Esophagus muscularis mucosa (tissue), 4 donors: ENCODE measurements around the gene ZNF618. TPM values are rescaled to one million over a fixed set of nuclear protein-coding genes. Genes with fewer than 3 reads are reported as not detected.

Source experiments
- DNase-seq: peaks from one replicate; pipeline ENCODE4 v3.0.0-alpha.2; 2017; ENCODE audit errors: extremely low spot score
- H3K27ac ChIP-seq, 4 donors: fragments of 200-600 bp; sonication (generic); replicated peaks in 1 of 4; 1 replicate in 3 of 4; 2 replicates in 1 of 4; pipeline ENCODE4 v1.5.1; 2016 to 2019; ENCODE audit warnings: mild to moderate bottlenecking in 1 of 4
- H3K27me3 ChIP-seq, 4 donors: fragments of 200-600 bp; sonication (generic); one replicate each; pipeline versions ENCODE4 v1.5.1 to v1.6.0; 2016 to 2019
- H3K36me3 ChIP-seq, 4 donors: fragments of 200-600 bp; sonication (generic); one replicate each; pipeline ENCODE4 v1.5.1; 2016 to 2019
- H3K4me1 ChIP-seq, 4 donors: fragments of 200-600 bp; sonication (generic); one replicate each; pipeline ENCODE4 v1.5.1; 2016 to 2019
- H3K4me3 ChIP-seq, 4 donors: fragments of 200-600 bp; sonication (generic); 1 replicate in 2 of 4; 2 replicates in 2 of 4; pipeline ENCODE4 v1.5.1; 2016 to 2019; ENCODE audit warnings: mild to moderate bottlenecking in 4 of 4, moderate library complexity in 1 of 4
- H3K9me3 ChIP-seq, 4 donors: fragments of 200-600 bp; sonication (generic); 1 replicate in 3 of 4; 2 replicates in 1 of 4; pipeline ENCODE4 v1.5.1; 2016 to 2019
- EP300 ChIP-seq: sonication (generic); formaldehyde crosslinking; IDR thresholded peaks from one replicate; pipeline ENCODE4 v1.6.1; 2017; ENCODE audit warnings: antibody characterized with exemption
- POLR2A ChIP-seq: fragments of 450-650 bp; IDR thresholded peaks from one replicate; pipeline ENCODE4 v1.6.1; 2017; ENCODE audit warnings: antibody characterized with exemption, moderate library complexity, mild to moderate bottlenecking, low read depth
- POLR2AphosphoS5 ChIP-seq, 2 donors: sonication (generic); formaldehyde crosslinking; IDR thresholded peaks; one replicate each; pipeline ENCODE4 v1.6.1; 2017; ENCODE audit warnings: antibody characterized with exemption in 2 of 2
- WGBS: methylation state at CpG from one replicate; pipeline ENCODE4 v1.1.5; 2018; 5-methylcytosine and 5-hydroxymethylcytosine counted together
- intact Hi-C: fragments of 100-400 bp; cut with DNase I; formaldehyde crosslinking; loops from one replicate; pipeline ENCODE4 v1.15.1; 2023
- total RNA-seq, 4 donors: library from RNA; depleted of rRNA; stranded (reverse); fragments of >200 nt; gene quantifications; one replicate each; pipeline versions ENCODE4 v1.1.0 to v1.2.1, GENCODE V29; 2016
- TF ChIP-seq, protein P1 (sequence below), 3 experiments: fragments of 200-600 bp in 2 of 3; fragments of 450-650 bp in 1 of 3; sonication (generic) in 2 of 3; IDR thresholded peaks; one replicate each; pipeline ENCODE4 v1.5.1; 2017 to 2019; ENCODE audit warnings: antibody characterized with exemption in 3 of 3, mild to moderate bottlenecking in 2 of 3, moderate library complexity in 1 of 3

The ZNF618 gene
- total RNA-seq, 4 donors from 2014 or later: 1.2 to 4.5 (median 2.6) TPM

GRCh38 chr9:113957821-113958341 is 81.8 kb downstream of the ZNF618 start:
- no peak for DNase-seq
- Histone ChIP-seq H3K27ac (no peak overlapping the region), H3K27me3 (no peaks in the 10 kb centered on the region), H3K4me1 (peaks cover 0 to 17% (median 10%) of the 10 kb centered on the region in 4 donors), H3K36me3 (no peaks in the 10 kb centered on the region), H3K4me3 (no peak overlapping the region), H3K9me3 (no peaks in the 10 kb centered on the region)
- intact Hi-C loops: no loop called here
- WGBS: 80% methylated on average over 4 of the region's 4 CpGs
- TF ChIP-seq POLR2AphosphoS5 (IDR thresholded peaks at IDR 0.05) (no peak), EP300 (no peak), POLR2A (no peak)
- TF ChIP-seq, protein P1, sequence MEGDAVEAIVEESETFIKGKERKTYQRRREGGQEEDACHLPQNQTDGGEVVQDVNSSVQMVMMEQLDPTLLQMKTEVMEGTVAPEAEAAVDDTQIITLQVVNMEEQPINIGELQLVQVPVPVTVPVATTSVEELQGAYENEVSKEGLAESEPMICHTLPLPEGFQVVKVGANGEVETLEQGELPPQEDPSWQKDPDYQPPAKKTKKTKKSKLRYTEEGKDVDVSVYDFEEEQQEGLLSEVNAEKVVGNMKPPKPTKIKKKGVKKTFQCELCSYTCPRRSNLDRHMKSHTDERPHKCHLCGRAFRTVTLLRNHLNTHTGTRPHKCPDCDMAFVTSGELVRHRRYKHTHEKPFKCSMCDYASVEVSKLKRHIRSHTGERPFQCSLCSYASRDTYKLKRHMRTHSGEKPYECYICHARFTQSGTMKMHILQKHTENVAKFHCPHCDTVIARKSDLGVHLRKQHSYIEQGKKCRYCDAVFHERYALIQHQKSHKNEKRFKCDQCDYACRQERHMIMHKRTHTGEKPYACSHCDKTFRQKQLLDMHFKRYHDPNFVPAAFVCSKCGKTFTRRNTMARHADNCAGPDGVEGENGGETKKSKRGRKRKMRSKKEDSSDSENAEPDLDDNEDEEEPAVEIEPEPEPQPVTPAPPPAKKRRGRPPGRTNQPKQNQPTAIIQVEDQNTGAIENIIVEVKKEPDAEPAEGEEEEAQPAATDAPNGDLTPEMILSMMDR (IDR thresholded peaks at IDR 0.05): no peak

GRCh38 chr9:113958556-113958955 is 82.4 kb downstream of the ZNF618 start:
- H3K27ac ChIP-seq: no peak overlapping the region
- DNase-seq: no peak
- no peaks in the 10 kb centered on the region for H3K9me3 ChIP-seq
- peaks cover 0 to 17% (median 10%) of the 10 kb centered on the region in 4 donors for H3K4me1 ChIP-seq
- 98% methylated on average over 6 of the region's 6 CpGs for WGBS
- no peak overlapping the region for H3K4me3 ChIP-seq
- H3K36me3 ChIP-seq: no peaks in the 10 kb centered on the region
- H3K27me3 ChIP-seq: no peaks in the 10 kb centered on the region
- intact Hi-C loops: no loop called here
- no peak for TF ChIP-seq POLR2A

DNA sequence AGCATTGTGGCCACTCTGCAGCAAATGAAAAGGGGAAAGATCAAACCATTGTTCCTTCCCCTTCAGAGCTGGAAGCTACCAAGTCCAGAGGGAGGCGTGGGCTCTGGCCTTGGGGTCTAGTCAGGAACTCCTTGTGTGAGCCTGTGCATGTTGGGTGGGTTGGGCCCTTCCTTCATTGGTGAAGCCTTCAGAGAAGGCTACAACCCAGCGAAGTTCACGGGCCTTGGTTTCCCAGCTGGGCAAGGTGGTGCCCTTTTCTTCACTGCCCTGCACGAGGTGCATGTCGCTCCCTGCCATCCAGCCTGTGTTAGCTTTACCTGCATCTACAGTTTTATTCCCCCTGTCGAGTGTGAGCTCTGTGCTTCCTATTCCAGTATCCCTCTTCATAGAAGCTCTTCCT is 84.7 kb downstream of the ZNF618 start:
- Histone ChIP-seq H3K4me1 (peaks cover 0 to 26% (median 6%) of the 10 kb centered on the region in 4 donors), H3K36me3 (no peaks in the 10 kb centered on the region), H3K27ac (no peak overlapping the region), H3K9me3 (no peaks in the 10 kb centered on the region), H3K27me3 (no peaks in the 10 kb centered on the region), H3K4me3 (no peak overlapping the region)
- no peak for DNase-seq
- intact Hi-C loops: no loop called here
- 92% methylated on average over 4 of the region's 6 CpGs for WGBS
- TF ChIP-seq POLR2A: no peak
- TF ChIP-seq, protein P1 (IDR thresholded peaks at IDR 0.05): no peak
- no peak for TF ChIP-seq POLR2AphosphoS5 (IDR thresholded peaks at IDR 0.05)
- no peak for TF ChIP-seq EP300

DNA sequence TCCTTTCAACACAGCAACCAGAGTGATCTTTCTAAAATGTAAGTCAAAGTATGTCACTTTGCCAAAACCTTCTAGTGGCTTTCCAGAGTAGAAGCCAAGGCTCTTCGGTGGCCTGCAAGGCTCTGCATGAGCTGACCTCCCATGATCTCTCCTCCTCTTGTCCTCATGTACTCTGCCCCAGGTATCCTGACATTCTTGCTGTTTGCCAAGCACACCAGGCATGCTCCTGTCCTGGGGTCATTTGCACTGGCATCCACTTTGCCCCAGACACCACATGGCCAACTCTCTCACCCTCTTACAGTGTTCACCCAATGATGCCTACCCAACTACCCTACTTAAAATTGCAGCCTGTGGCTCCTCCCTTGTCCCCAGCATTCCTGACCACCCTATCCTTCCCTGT is 86.3 kb downstream of the ZNF618 start:
- H3K4me3 ChIP-seq: no peak overlapping the region
- H3K4me1 ChIP-seq: peaks cover 0 to 21% (median 5%) of the 10 kb centered on the region in 4 donors
- no peak overlapping the region for H3K27ac ChIP-seq
- H3K27me3 ChIP-seq: no peaks in the 10 kb centered on the region
- DNase-seq: no peak
- H3K9me3 ChIP-seq: no peaks in the 10 kb centered on the region
- TF ChIP-seq EP300: no peak
- TF ChIP-seq POLR2A: no peak
- TF ChIP-seq, protein P1 (IDR thresholded peaks at IDR 0.05): no peak
- no peak for TF ChIP-seq POLR2AphosphoS5 (IDR thresholded peaks at IDR 0.05)
- WGBS: 89% methylated on average over 1 of the region's 1 CpG
- no peaks in the 10 kb centered on the region for H3K36me3 ChIP-seq
- intact Hi-C loops: no loop called here

DNA sequence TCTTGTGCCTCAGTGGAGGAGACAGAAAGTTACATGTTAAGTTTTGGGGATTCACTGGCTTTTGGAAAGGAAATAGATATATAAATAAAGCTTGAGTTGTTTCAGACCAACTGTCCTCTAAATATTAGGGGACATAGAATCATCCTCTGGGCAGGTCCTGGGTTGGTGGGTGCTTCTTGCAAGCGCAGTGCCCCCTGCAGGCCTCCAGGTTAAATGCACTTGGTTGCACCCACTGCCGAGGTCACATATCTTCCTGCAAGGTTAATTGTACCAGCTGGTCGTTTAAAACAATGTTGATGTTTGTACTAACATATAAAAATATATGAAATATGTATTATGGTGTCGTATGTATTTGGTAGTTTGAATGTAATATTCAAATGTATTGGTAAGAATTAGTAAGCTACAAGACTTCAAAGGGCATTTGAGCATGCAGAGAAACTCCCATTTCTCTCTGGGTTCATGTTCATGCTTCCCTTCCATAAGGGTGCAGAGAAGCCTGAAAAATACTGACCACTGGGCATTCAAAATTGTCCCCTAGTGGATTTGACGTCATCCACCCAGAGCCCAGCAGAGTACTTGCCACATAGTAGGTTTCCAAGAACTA is 87.0 kb downstream of the ZNF618 start:
- H3K36me3 ChIP-seq: no peaks in the 10 kb centered on the region
- intact Hi-C loops: no loop called here
- DNase-seq: no peak

More for the DNA sequence above, 87.0 kb downstream of the ZNF618 start:
- peaks cover 0 to 13% (median 2%) of the 10 kb centered on the region in 4 donors for H3K4me1 ChIP-seq
- TF ChIP-seq, protein P1 (IDR thresholded peaks at IDR 0.05): peak; percentile 26 to 46 (median 42)
- no peak for TF ChIP-seq POLR2A
- no peak for TF ChIP-seq EP300
- no peak for TF ChIP-seq POLR2AphosphoS5 (IDR thresholded peaks at IDR 0.05)
- no peaks in the 10 kb centered on the region for H3K9me3 ChIP-seq
- 77% methylated on average over 5 of the region's 5 CpGs for WGBS
- no peak overlapping the region for H3K27ac ChIP-seq
- H3K4me3 ChIP-seq: no peak overlapping the region
- H3K27me3 ChIP-seq: no peaks in the 10 kb centered on the region
